HG02642 (cell line): ENCODE measurements around the gene PAX1.

Source experiments
- ATAC-seq: cut with Tn5 transposase; IDR thresholded peaks from one replicate; pipeline ENCODE4 v1.9.1; 2021; ENCODE audit warnings: mild to moderate bottlenecking; ENCODE audit not compliant: unreplicated experiment, poor library complexity

Gene PAX1

DNA sequence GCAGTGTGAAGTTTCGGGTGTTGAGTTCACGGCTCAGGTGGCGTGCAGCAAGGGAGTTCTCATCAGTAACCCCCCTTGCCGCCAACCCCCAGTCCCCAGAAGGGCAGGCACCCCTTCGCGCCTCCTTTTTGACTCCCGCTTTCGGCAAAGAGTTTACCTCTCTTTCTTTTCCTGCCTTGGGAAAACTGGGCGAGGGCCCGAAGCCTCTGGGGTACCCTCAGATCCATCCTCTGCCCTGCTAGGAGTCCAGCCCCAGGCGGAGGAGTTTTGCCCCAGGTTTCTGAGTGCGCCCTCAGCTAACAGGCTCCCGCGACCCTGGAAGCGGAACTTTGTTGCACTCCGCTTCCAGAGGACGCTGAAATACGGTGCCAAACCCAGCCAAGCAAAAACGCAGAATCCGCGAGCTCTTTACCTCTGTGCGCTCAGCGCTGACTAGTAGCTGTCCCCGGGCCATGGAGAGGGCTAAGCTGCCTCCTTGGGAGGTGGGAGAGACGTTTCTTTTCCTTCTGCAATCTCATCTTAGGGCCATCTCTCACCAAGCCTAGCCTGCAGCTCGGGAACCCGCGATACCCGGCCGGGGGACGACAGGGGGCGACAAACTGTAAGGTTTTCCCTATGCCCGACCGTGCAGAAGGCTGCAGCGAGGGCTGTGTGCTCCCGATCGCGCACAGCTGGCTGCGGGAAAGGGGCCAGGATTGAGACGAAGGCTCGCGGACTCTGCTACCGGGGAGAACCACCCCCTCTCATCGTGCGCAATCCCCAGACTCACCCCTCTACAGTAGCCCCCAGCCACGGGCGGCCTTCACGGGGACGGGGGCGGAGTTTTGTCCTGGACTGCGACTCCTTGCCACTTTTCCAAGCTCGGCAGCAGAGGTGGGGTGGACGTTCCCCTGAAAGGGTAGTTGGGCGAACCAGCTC lies 2.7 kb upstream of the PAX1 start:
- no peak for ATAC-seq

- ATAC-seq = no peak
Measured at GRCh38 chr20:21703717-21704407, 1.6 kb upstream of the PAX1 start.

- no peak for ATAC-seq
Measured at GRCh38 chr20:21704408-21705385, 767 bp upstream of the PAX1 start.

- ATAC-seq = no peak
Measured at GRCh38 chr20:21706261-21707195, 1.1 kb downstream of the PAX1 start.

DNA sequence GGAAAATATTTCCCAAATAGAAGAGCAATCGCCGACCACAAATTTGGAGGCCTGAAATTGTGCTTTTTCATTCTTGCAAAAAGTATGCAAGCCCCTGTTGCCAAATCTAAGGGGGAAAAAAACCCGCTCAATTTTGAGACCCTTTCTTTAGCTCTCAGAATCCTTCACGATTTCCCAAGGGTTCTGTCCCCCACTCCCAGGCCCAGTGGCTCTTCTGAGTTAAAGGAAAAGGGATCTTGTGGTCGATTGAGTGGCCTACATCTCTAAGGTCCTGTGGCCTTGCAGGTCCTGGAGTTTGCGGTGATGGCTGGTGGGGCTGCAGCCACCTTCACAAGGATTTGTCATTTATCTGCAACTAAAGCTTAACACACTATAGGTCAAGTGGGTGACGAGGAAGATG lies 1.8 kb downstream of the PAX1 start:
- no peak for ATAC-seq

DNA sequence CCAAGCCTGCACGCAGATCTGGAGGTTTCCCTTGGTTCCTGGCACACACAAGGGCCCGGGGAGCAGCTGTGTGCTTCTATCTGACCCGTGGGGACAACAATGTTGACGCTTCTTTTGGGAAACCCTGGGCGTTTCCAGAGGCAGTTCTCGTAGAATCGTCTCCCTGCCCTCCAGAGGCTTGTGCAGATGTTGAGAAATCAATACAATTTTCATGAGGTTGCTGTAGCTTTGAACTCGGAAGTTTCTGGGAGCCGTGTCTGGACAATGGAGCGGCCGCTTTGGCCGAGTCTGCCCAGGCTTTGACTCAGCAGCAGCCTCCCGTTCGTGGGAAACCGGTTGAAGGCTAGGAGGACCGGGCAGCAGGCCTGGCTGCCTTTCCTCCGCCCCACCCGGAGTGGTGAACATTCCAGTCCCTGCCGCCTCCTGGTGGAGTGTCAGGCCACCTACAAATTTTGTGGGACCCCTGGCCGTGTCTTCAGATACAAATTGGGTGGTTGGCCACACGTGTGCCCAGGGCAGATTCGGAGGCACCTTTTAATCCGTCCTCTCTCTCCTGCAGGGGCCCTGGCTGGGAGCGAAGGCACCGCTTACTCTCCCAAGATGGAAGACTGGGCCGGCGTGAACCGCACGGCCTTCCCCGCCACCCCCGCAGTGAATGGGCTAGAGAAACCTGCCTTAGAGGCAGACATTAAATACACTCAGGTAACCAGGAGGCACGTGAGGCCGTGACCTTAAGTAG lies 2.7 kb downstream of the PAX1 start:
- no peak for ATAC-seq

DNA sequence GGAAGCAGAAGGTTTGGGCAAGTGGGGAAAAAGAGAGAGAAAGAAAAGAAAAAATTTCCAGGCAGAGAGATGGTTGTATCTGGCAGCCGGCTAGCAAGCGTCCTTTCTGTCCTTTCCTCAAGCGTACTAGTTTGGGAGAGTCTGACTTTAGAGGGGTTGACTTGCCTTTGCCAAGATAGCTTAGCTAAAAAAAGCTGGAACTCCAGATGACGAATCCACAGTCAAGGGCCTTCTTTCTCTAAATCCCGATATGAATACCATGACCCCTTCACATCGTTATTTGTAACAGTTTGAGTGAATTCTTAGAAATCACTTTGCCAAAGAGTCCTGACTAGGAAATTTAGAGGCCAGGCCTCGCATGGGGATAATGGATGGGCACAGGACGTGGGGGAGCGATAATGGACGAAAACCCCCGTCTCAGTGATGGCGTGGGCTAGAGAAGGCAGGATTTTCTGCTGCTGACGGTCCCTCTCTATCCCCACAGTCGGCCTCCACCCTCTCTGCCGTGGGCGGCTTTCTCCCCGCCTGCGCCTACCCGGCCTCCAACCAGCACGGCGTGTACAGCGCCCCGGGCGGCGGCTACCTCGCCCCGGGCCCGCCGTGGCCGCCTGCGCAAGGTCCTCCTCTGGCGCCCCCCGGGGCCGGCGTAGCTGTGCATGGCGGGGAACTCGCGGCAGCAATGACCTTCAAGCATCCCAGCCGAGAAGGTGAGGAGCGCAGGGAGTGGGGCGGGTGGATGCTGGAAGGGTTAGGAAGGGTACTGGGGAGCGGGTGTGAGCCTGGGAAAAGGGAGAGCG lies 3.5 kb downstream of the PAX1 start:
- ATAC-seq = no peak

GRCh38 chr20:21709535-21709904 lies 4.1 kb downstream of the PAX1 start:
- no peak for ATAC-seq

- no peak for ATAC-seq
Measured at GRCh38 chr20:21710341-21710740, 4.9 kb downstream of the PAX1 start.

DNA sequence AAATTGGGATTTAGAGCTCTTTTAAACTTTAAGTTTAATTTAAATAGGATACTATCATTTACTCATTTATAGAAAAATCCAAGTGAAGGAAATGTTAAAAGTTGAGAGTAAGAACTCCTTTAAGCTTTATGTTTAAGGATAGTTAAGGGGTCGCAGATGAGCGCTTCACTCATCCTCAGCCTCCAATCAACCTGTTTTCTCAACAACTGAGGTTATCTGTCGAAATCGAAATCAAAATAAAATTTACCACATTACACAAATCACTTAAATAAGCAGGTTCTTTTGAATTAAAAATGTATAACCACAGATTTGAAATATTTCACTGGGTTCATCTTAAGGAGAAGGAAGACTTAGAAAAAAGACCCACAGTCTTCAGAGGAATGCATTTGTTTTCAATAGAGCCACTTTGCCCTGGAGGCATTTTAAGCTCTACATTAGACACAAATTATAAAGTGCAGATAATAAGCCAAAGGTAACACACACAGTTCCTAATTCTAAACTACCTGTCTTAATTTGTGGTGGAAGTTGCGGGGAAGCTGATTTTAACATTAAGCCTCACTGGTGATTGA lies 5.5 kb downstream of the PAX1 start:
- no peak for ATAC-seq

DNA sequence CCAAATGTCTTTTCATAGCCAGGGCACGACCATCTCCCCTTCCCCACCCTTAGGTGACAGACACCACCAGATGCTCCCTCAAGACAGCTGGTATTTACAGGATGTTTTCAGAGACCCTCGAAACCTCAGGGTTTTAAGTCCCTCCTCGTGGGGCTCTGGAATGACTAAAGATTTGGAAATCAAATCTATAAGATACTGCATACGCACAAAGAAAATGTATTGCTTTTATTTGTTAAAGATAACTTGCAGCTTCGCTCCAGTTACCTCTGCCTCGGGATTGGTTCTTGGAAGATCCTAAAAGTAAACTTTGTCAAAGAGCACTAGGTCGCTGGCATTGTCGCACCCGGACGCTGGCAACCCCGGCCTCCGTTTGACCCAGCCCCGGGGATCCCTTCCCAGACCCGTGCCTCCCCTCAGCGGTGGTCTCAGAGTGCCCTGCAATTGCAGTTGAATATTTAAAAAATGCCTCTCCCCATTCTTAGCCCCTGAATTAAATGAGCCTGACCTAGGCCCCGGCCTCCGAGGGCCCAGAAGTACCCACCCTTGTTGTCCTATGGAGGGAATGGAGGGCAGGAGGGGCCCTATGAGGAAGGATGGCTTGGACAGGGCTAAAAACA lies 7.1 kb downstream of the PAX1 start:
- ATAC-seq = no peak

GRCh38 chr20:21713470-21713869 lies 8.0 kb downstream of the PAX1 start:
- no peak for ATAC-seq

GRCh38 chr20:21713901-21714296 lies 8.4 kb downstream of the PAX1 start:
- ATAC-seq = no peak

- ATAC-seq = no peak
Measured at GRCh38 chr20:21714297-21715192, 9.1 kb downstream of the PAX1 start.

GRCh38 chr20:21715193-21715881 lies 9.9 kb downstream of the PAX1 start:
- no peak for ATAC-seq
